K562 (cell line): ENCODE data around the gene MYOZ1. TPM values are rescaled to one million over a fixed set of nuclear protein-coding genes. Genes with fewer than 3 reads are reported as not detected.

Experiments used
- COPS2 ChIP-seq: fragments of 450-650 bp; conservative IDR thresholded peaks from 2 replicates; pipeline ENCODE4 v1.6.1; 2016; ENCODE audit warnings: mild to moderate bottlenecking, moderate library complexity
- CREB3L1 ChIP-seq: fragments of 450-650 bp; IDR thresholded peaks from 2 replicates; pipeline ENCODE4 v1.6.1; 2014; ENCODE audit warnings: low read depth, mild to moderate bottlenecking, moderate library complexity, borderline replicate concordance
- CREM ChIP-seq: IDR thresholded peaks from 2 replicates; pipeline ENCODE4 v1.6.1; 2014; ENCODE audit warnings: antibody characterized with exemption, low read depth
- CUX1 ChIP-seq: fragments of 200-800 bp; sonication (Bioruptor generic); IDR thresholded peaks from 2 replicates; pipeline ENCODE4 v1.6.1; 2016; ENCODE audit warnings: missing genetic modification characterization, missing compliant biosample characterization
- ELF1 ChIP-seq: fragments of 200-800 bp; sonication (Bioruptor generic); IDR thresholded peaks from 2 replicates; pipeline ENCODE4 v1.6.1; 2016; ENCODE audit warnings: missing genetic modification characterization, missing compliant biosample characterization
- ESRRA ChIP-seq: fragments of 450-650 bp; IDR thresholded peaks from 2 replicates; pipeline ENCODE4 v1.6.1; 2014; ENCODE audit warnings: low read depth, mild to moderate bottlenecking, moderate library complexity, borderline replicate concordance
- ILF3 ChIP-seq: fragments of 450-650 bp; IDR thresholded peaks from 2 replicates; pipeline ENCODE4 v1.6.1; 2018; ENCODE audit warnings: antibody characterized with exemption, mild to moderate bottlenecking, moderate library complexity, borderline replicate concordance
- KAT2B ChIP-seq: IDR thresholded peaks from one replicate; pipeline ENCODE4 v1.6.1; 2012; ENCODE audit warnings: low read depth, mild to moderate bottlenecking, control low read depth, inconsistent platforms, low read length, moderate library complexity
- MECOM ChIP-seq: fragments of 250-450 bp; sonication (Bioruptor Pico); IDR thresholded peaks from 2 replicates; pipeline ENCODE4 v1.8.0; 2022; ENCODE audit warnings: inconsistent platforms
- NELFE ChIP-seq: IDR thresholded peaks from 2 replicates; pipeline ENCODE4 v1.6.1; 2011; ENCODE audit warnings: mild to moderate bottlenecking; ENCODE audit not compliant: insufficient read depth, insufficient read length
- NFATC3 ChIP-seq: fragments of 450-650 bp; IDR thresholded peaks from 2 replicates; pipeline ENCODE4 v1.6.1; 2017; ENCODE audit warnings: mild to moderate bottlenecking
- PYGO2 ChIP-seq: fragments of 450-650 bp; IDR thresholded peaks from 2 replicates; pipeline ENCODE4 v1.6.1; 2016; ENCODE audit warnings: mild to moderate bottlenecking, missing genetic modification characterization, moderate library complexity, missing compliant biosample characterization
- RBBP5 ChIP-seq: fragments of 200-600 bp; sonication (generic); IDR thresholded peaks from 2 replicates; pipeline ENCODE4 v1.6.1; 2012; ENCODE audit warnings: borderline replicate concordance, mild to moderate bottlenecking, low read length, control low read depth, inconsistent platforms; ENCODE audit not compliant: insufficient read depth, poor library complexity, severe bottlenecking
- RHOXF2B ChIP-seq: fragments of 250-450 bp; sonication (Bioruptor Pico); conservative IDR thresholded peaks from 2 replicates; pipeline ENCODE4 v1.5.1; 2021
- SAP30 ChIP-seq: fragments of 200-600 bp; sonication (generic); IDR thresholded peaks from 2 replicates; pipeline ENCODE4 v1.6.1; 2012; ENCODE audit warnings: borderline replicate concordance, low read depth, mild to moderate bottlenecking, moderate library complexity, low read length, control low read depth, inconsistent platforms; ENCODE audit not compliant: insufficient read depth, poor library complexity, severe bottlenecking
- SMARCA4 ChIP-seq: fragments of 450-650 bp; IDR thresholded peaks from 2 replicates; pipeline ENCODE4 v1.6.1; 2016
- SNAPC5 ChIP-seq: fragments of 250-450 bp; sonication (Bioruptor Pico); IDR thresholded peaks from 2 replicates; pipeline ENCODE4 v1.8.0; 2021; ENCODE audit warnings: moderate library complexity, mild to moderate bottlenecking, inconsistent platforms
- SNIP1 ChIP-seq: fragments of 450-650 bp; IDR thresholded peaks from 2 replicates; pipeline ENCODE4 v1.7.1; 2017; ENCODE audit warnings: low read depth, mild to moderate bottlenecking
- SOX6 ChIP-seq: fragments of 450-650 bp; IDR thresholded peaks from 2 replicates; pipeline ENCODE4 v1.6.1; 2014; ENCODE audit warnings: mild to moderate bottlenecking
- SRSF7 ChIP-seq: fragments of 200-400 bp; formaldehyde crosslinking; optimal IDR thresholded peaks from 2 replicates; pipeline ENCODE3; 2017; ENCODE audit warnings: mild to moderate bottlenecking, low read depth, low read length
- ZNF12 ChIP-seq: sonication (generic); formaldehyde crosslinking; IDR thresholded peaks from 2 replicates; pipeline ENCODE4 v1.4.0; 2020; ENCODE audit warnings: mild to moderate bottlenecking, missing genetic modification reagents
- ZNF41 ChIP-seq: fragments of 250-450 bp; sonication (Bioruptor Pico); conservative IDR thresholded peaks from 2 replicates; pipeline ENCODE4 v1.4.0; 2020; ENCODE audit warnings: mild to moderate bottlenecking
- ZNF668 ChIP-seq: fragments of 250-450 bp; sonication (Bioruptor Pico); IDR thresholded peaks from 2 replicates; pipeline ENCODE4 v1.8.0; 2022; ENCODE audit warnings: mild to moderate bottlenecking, inconsistent platforms
- ZNF766 ChIP-seq: fragments of 200-800 bp; sonication (Bioruptor generic); conservative IDR thresholded peaks from 2 replicates; pipeline ENCODE4 v1.6.1; 2016; ENCODE audit warnings: missing genetic modification characterization, missing compliant biosample characterization
- polyA plus RNA-seq, 8 experiments: library from polyadenylated mRNA; depleted of rRNA in 4 of 8; stranded (reverse) in 5 of 8; unstranded in 3 of 8; fragments of >200 nt; fragmentation: Nextera tagmentation in 2 of 8; fragmentation: Illumina TruSeq in 1 of 8; extraction: Ambion mirVana in 2 of 8; extraction: Trizol in 1 of 8; gene quantifications; 2 replicates each; pipeline versions ENCODE4 v1.2.1 to v1.2.3, GENCODE V29; 2011 to 2014; ENCODE audit warnings: inconsistent platforms in 1 of 8, missing spikeins in 1 of 8
- total RNA-seq, 7 experiments: library from RNA; depleted of rRNA in 6 of 7; stranded (reverse); fragments of >200 nt in 6 of 7; fragmentation: Illumina TruSeq in 2 of 7; extraction: Trizol in 2 of 7; gene quantifications; 2 replicates each; pipeline versions ENCODE4 v1.2.1 to v1.2.3, GENCODE V29; 2011 to 2021; ENCODE audit warnings: low replicate concordance in 1 of 7

Gene MYOZ1
- total and polyA plus RNA-seq, 9 of the 15 experiments (the other 6 are each of a cell fraction or from before 2014, with no cell fraction given) = 0.03 to 0.18 (median 0.07) TPM; not detected in 5

- no peak for TF ChIP-seq CUX1 (CRISPR knock-in tag)
- no peak for TF ChIP-seq SNIP1
- TF ChIP-seq ELF1 (tag) = no peak
- TF ChIP-seq RBBP5 = no peak
- no peak for TF ChIP-seq ZNF668 (CRISPR knock-in tag)
- TF ChIP-seq ESRRA = no peak
- TF ChIP-seq SAP30 = no peak
- no peak for TF ChIP-seq NFATC3
- peak; percentile 92 for TF ChIP-seq SOX6
- TF ChIP-seq CREB3L1 = 0 out of 2 replicates have a peak, but pooled peaks have one; percentile 7
- TF ChIP-seq MECOM = no peak
- no peak for TF ChIP-seq SRSF7
- TF ChIP-seq RHOXF2B (CRISPR knock-in tag) = no peak
- peak; percentile 79 for TF ChIP-seq ZNF766 (CRISPR knock-in tag)
- TF ChIP-seq CREM = no peak
- no peak for TF ChIP-seq KAT2B
- TF ChIP-seq COPS2 = no peak
- TF ChIP-seq PYGO2 (tag) = no peak
- TF ChIP-seq ILF3 = no peak
- no peak for TF ChIP-seq ZNF41 (CRISPR knock-in tag)
- TF ChIP-seq ZNF12 = no peak
- TF ChIP-seq SMARCA4 = peak; percentile 87; the same call in 1 of the 2 replicates
- TF ChIP-seq NELFE = no peak
- no peak for TF ChIP-seq SNAPC5 (CRISPR knock-in tag)
Observed at GRCh38 chr10:73586583-73586984, 54.7 kb downstream of the MYOZ1 start (continued).
